Measurements from ENCODE around the gene PDE6C. TPM values are rescaled to one million over a fixed set of nuclear protein-coding genes. Genes with fewer than 3 reads are reported as not detected.

Gene PDE6C
- not detected for total RNA-seq

- in situ Hi-C loops (cut with MboI; ENCODE audit: low pct_ligation_motif_present in 1 of 4, low pct_unique_long_range_greater_than_20kb in 1 of 4, low sequenced_read_pairs in 3 of 4) (no loop called here), intact Hi-C loops (cut with DNase I; ENCODE audit: low total_unique reads) (no loop called here)
- Histone ChIP-seq H3K36me3 (no peaks in the 10 kb centered on the region), H3K9me3 (no peaks in the 10 kb centered on the region), H3K4me1 (no peaks in the 10 kb centered on the region), H3K27ac (no peak within 1 kb of the TSS), H3K27me3 (no peaks in the 10 kb centered on the region), H3K4me3 (no peak within 1 kb of the TSS)
- DNase-seq: no peak
- TF ChIP-seq CTCF (IDR thresholded peaks at IDR 0.05): no peak
- no peak for TF ChIP-seq POLR2A (IDR thresholded peaks at IDR 0.05)
- no peak for TF ChIP-seq POLR2AphosphoS5 (IDR thresholded peaks at IDR 0.05)
- TF ChIP-seq EP300 (IDR thresholded peaks at IDR 0.05; ENCODE audit: low read depth): no peak
- WGBS, 2 donors (ENCODE audit: low coverage in 1 of 2): 78 to 79% methylated on average over 3 to 6 of the region's 6 CpGs
Measured at GRCh38 chr10:93612311-93612710, at the start of gene PDE6C. PDE6C (plus strand) TSS chr10:93612537; CDS start chr10:93612726, 189 bp downstream.

- WGBS, 2 donors (ENCODE audit: low coverage in 1 of 2): 61% methylated on average over 3 of the region's 3 CpGs; no CpG with 5 or more reads in 1 of the 2 donors
- H3K27ac ChIP-seq: no peak overlapping the region
- H3K4me3 ChIP-seq: no peak overlapping the region
- H3K9me3 ChIP-seq: no peaks in the 10 kb centered on the region
- peaks cover 52% of the 10 kb centered on the region for H3K27me3 ChIP-seq
- H3K4me1 ChIP-seq: peaks cover 0 to 20% (median 6%) of the 10 kb centered on the region in 4 donors
- no peaks in the 10 kb centered on the region for H3K36me3 ChIP-seq
- TF ChIP-seq POLR2AphosphoS5 (IDR thresholded peaks at IDR 0.05) (no peak), POLR2A (IDR thresholded peaks at IDR 0.05) (no peak), EP300 (IDR thresholded peaks at IDR 0.05; ENCODE audit: low read depth) (no peak), CTCF (IDR thresholded peaks at IDR 0.05) (no peak)
- DNase-seq: no peak
- intact Hi-C loops (cut with DNase I; ENCODE audit: low total_unique reads): no loop called here
- in situ Hi-C loops (cut with MboI; ENCODE audit: low pct_ligation_motif_present in 1 of 4, low pct_unique_long_range_greater_than_20kb in 1 of 4, low sequenced_read_pairs in 3 of 4): no loop called here
Measured at GRCh38 chr10:93565446-93565845, 46.9 kb upstream of the PDE6C start.

- DNase-seq: peak; percentile 58
- Histone ChIP-seq H3K27me3 (peaks cover 52% of the 10 kb centered on the region), H3K4me1 (peaks cover 0 to 20% (median 6%) of the 10 kb centered on the region in 4 donors), H3K9me3 (no peaks in the 10 kb centered on the region), H3K4me3 (peak within 1 kb of the TSS in 3 of 4 donors; percentile 7 to 50 (median 36)), H3K27ac (peak within 1 kb of the TSS in 3 of 4 donors; percentile 2 to 58 (median 24)), H3K36me3 (no peaks in the 10 kb centered on the region)
- in situ Hi-C loops (cut with MboI; ENCODE audit: low pct_ligation_motif_present in 1 of 4, low pct_unique_long_range_greater_than_20kb in 1 of 4, low sequenced_read_pairs in 3 of 4) (no loop called here), intact Hi-C loops (cut with DNase I; ENCODE audit: low total_unique reads) (no loop called here)
- WGBS, 2 donors (ENCODE audit: low coverage in 1 of 2): 6% methylated on average over 48 of the region's 85 CpGs; no CpG with 5 or more reads in 1 of the 2 donors
- no peak for TF ChIP-seq EP300 (IDR thresholded peaks at IDR 0.05; ENCODE audit: low read depth)
- TF ChIP-seq CTCF (IDR thresholded peaks at IDR 0.05): no peak
- TF ChIP-seq POLR2AphosphoS5 (IDR thresholded peaks at IDR 0.05): peak in 2 of 3 donors; percentile 32 to 53
- TF ChIP-seq POLR2A (IDR thresholded peaks at IDR 0.05): peak; percentile 33
Measured at GRCh38 chr10:93566435-93567276, 45.7 kb upstream of the PDE6C start, which contains the start of gene FFAR4. FFAR4 (plus strand) TSS chr10:93566665; CDS start chr10:93566721, 56 bp downstream.

- WGBS, 2 donors (ENCODE audit: low coverage in 1 of 2): 12 to 21% methylated on average over 8 to 33 of the region's 33 CpGs
- Histone ChIP-seq H3K4me1 (peaks cover 0 to 20% (median 6%) of the 10 kb centered on the region in 4 donors), H3K36me3 (no peaks in the 10 kb centered on the region), H3K27ac (peak overlapping the region in 1 of 4 donors; percentile 15), H3K9me3 (no peaks in the 10 kb centered on the region), H3K27me3 (peaks cover 52% of the 10 kb centered on the region), H3K4me3 (peak overlapping the region in 3 of 4 donors; percentile 7 to 50 (median 36))
- no peak for DNase-seq
- intact Hi-C loops (cut with DNase I; ENCODE audit: low total_unique reads): no loop called here
- in situ Hi-C loops (cut with MboI; ENCODE audit: low pct_ligation_motif_present in 1 of 4, low pct_unique_long_range_greater_than_20kb in 1 of 4, low sequenced_read_pairs in 3 of 4): no loop called here
- TF ChIP-seq EP300 (IDR thresholded peaks at IDR 0.05; ENCODE audit: low read depth): no peak
- no peak for TF ChIP-seq CTCF (IDR thresholded peaks at IDR 0.05)
Measured at GRCh38 chr10:93567277-93568104, 44.8 kb upstream of the PDE6C start.

Data from transverse colon (tissue), 4 donors.